ENCODE results near the gene CPA1. TPM values are rescaled to one million over a fixed set of nuclear protein-coding genes. Genes with fewer than 3 reads are reported as not detected.

CPA1 gene
- total RNA-seq, 1 donor from 2014 or later = not detected

GRCh38 chr7:130419658-130420057, 39.4 kb downstream of the CPA1 start:
- H3K27me3 Mint-ChIP-seq (ENCODE audit: unreplicated experiment) = no peaks in the 10 kb centered on the region
- H3K9me3 Mint-ChIP-seq (ENCODE audit: unreplicated experiment) = no peaks in the 10 kb centered on the region
- no peak for DNase-seq (ENCODE audit: low spot score)
- no peak overlapping the region for H3K4me3 Mint-ChIP-seq (ENCODE audit: unreplicated experiment)
- no peak for TF ChIP-seq CTCF (IDR thresholded peaks at IDR 0.05; ENCODE audit: unreplicated experiment)
- no peak overlapping the region for H3K27ac Mint-ChIP-seq (ENCODE audit: unreplicated experiment)
- no peaks in the 10 kb centered on the region for H3K36me3 Mint-ChIP-seq (ENCODE audit: low read depth, unreplicated experiment)
- H3K4me1 Mint-ChIP-seq (ENCODE audit: unreplicated experiment) = peaks cover 18% of the 10 kb centered on the region

GRCh38 chr7:130420943-130421578, 40.8 kb downstream of the CPA1 start:
- no peak for TF ChIP-seq CTCF (IDR thresholded peaks at IDR 0.05; ENCODE audit: unreplicated experiment)
- no peak overlapping the region for H3K4me3 Mint-ChIP-seq (ENCODE audit: unreplicated experiment)
- no peaks in the 10 kb centered on the region for H3K27me3 Mint-ChIP-seq (ENCODE audit: unreplicated experiment)
- no peak for DNase-seq (ENCODE audit: low spot score)
- H3K27ac Mint-ChIP-seq (ENCODE audit: unreplicated experiment) = no peak overlapping the region
- no peaks in the 10 kb centered on the region for H3K9me3 Mint-ChIP-seq (ENCODE audit: unreplicated experiment)
- H3K36me3 Mint-ChIP-seq (ENCODE audit: low read depth, unreplicated experiment) = no peaks in the 10 kb centered on the region
- peaks cover 9% of the 10 kb centered on the region for H3K4me1 Mint-ChIP-seq (ENCODE audit: unreplicated experiment)

- Mint-ChIP-seq H3K4me3 (ENCODE audit: unreplicated experiment) (no peak overlapping the region), H3K36me3 (ENCODE audit: low read depth, unreplicated experiment) (no peaks in the 10 kb centered on the region), H3K4me1 (ENCODE audit: unreplicated experiment) (peaks cover 9% of the 10 kb centered on the region), H3K27ac (ENCODE audit: unreplicated experiment) (no peak overlapping the region), H3K9me3 (ENCODE audit: unreplicated experiment) (no peaks in the 10 kb centered on the region), H3K27me3 (ENCODE audit: unreplicated experiment) (no peaks in the 10 kb centered on the region)
- no peak for DNase-seq (ENCODE audit: low spot score)
- TF ChIP-seq CTCF (IDR thresholded peaks at IDR 0.05; ENCODE audit: unreplicated experiment) = no peak
These were observed 41.4 kb downstream of the CPA1 start for GRCh38 chr7:130421684-130422083.

- no peaks in the 10 kb centered on the region for H3K9me3 Mint-ChIP-seq (ENCODE audit: unreplicated experiment)
- no peak for TF ChIP-seq CTCF (IDR thresholded peaks at IDR 0.05; ENCODE audit: unreplicated experiment)
- peaks cover 6% of the 10 kb centered on the region for H3K4me1 Mint-ChIP-seq (ENCODE audit: unreplicated experiment)
- no peak for DNase-seq (ENCODE audit: low spot score)
- no peaks in the 10 kb centered on the region for H3K27me3 Mint-ChIP-seq (ENCODE audit: unreplicated experiment)
- H3K27ac Mint-ChIP-seq (ENCODE audit: unreplicated experiment) = no peak overlapping the region
- no peak overlapping the region for H3K4me3 Mint-ChIP-seq (ENCODE audit: unreplicated experiment)
- no peaks in the 10 kb centered on the region for H3K36me3 Mint-ChIP-seq (ENCODE audit: low read depth, unreplicated experiment)
These were observed 43.3 kb downstream of the CPA1 start for GRCh38 chr7:130423501-130424037.

- H3K27me3 Mint-ChIP-seq (ENCODE audit: unreplicated experiment) = no peaks in the 10 kb centered on the region
- H3K27ac Mint-ChIP-seq (ENCODE audit: unreplicated experiment) = no peak overlapping the region
- H3K36me3 Mint-ChIP-seq (ENCODE audit: low read depth, unreplicated experiment) = no peaks in the 10 kb centered on the region
- no peaks in the 10 kb centered on the region for H3K9me3 Mint-ChIP-seq (ENCODE audit: unreplicated experiment)
- no peaks in the 10 kb centered on the region for H3K4me1 Mint-ChIP-seq (ENCODE audit: unreplicated experiment)
- no peak overlapping the region for H3K4me3 Mint-ChIP-seq (ENCODE audit: unreplicated experiment)
- DNase-seq (ENCODE audit: low spot score) = no peak
- no peak for TF ChIP-seq CTCF (IDR thresholded peaks at IDR 0.05; ENCODE audit: unreplicated experiment)
These were observed 45.5 kb downstream of the CPA1 start for GRCh38 chr7:130425796-130426195.
